ENCODE results near the gene FAM3C.
A peak's percentile ranks its signal among the peaks of the same experiment; 100 is the strongest.

FAM3C gene

DNA sequence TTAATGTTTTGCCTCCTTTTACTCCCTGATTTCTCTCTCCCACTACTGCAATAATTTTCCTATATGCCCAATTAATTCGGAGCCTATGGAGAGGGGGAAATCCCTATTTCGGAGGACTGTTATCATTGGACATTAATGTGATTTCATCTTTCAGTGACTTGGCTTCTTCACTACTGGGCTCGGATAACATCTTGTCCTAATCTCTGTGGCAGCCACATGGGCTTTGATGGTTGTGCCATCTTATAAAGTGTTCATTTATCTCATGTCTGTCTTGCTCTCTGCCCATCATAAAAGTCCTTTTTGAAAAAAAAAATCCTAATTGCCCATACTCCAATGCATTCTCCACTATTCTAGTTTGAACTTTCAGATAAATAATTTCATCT lies 15.5 kb upstream of the FAM3C start:
- peaks cover 0 to 3% of the 10 kb centered on the region in 2 donors for H3K27me3 ChIP-seq (ENCODE audit: control insufficient read depth in 1 of 2, insufficient read depth in 2 of 2, low read length in 2 of 2)
- no peaks in the 10 kb centered on the region for H3K36me3 ChIP-seq (ENCODE audit: control insufficient read depth in 1 of 2, insufficient read depth in 2 of 2, low read length in 2 of 2)
- H3K4me3 ChIP-seq (ENCODE audit: low read depth in 1 of 2, low read length in 2 of 2), result no peak overlapping the region
- no peak overlapping the region for H3K9ac ChIP-seq (ENCODE audit: low read depth in 1 of 2, low read length in 2 of 2)
- peaks cover 7 to 14% of the 10 kb centered on the region in 2 donors for H3K4me1 ChIP-seq (ENCODE audit: control insufficient read depth in 1 of 2, insufficient read depth in 2 of 2, low read length in 2 of 2)
- no peaks in the 10 kb centered on the region for H3K9me3 ChIP-seq (ENCODE audit: control insufficient read depth in 1 of 2, low read length in 2 of 2)
- H3K27ac ChIP-seq (ENCODE audit: low read depth, low read length), result no peak overlapping the region

DNA sequence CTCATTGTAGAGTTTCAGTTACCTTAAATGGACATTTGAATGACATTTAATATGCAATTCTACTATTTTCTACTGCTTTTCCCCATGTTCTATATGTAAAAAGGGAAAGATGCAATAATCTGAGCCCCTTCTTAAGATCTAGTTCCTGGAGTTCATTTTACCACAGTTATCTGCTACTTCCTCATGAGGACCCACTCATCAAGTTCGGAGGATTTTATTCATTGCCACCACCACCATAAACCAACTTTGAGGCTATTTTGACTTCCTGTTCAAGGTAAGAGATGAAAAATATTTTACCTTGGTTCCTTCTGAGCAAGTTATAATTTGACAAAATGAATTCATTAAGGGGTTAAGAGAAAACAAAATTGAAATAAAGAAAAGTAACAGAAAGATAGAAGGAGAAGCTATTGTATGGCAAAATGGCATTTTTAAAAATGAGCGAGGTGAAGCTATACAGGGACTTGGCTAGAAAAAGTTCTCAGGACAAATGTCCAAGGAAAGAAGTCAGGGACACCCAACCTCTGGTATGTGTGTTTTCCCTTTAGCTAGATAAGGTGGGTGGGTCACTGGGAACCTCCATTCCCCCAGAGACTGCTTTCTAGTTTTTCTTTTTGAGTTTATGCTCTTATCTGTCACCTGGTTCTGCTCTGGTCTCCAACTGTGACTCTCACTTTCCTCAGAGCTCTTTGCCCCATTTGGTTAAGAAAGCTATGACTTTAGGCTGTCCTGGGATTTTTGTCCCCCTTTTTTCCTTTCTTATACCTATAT lies 14.9 kb upstream of the FAM3C start:
- H3K4me3 ChIP-seq (ENCODE audit: low read depth in 1 of 2, low read length in 2 of 2), result no peak overlapping the region
- no peak overlapping the region for H3K9ac ChIP-seq (ENCODE audit: low read depth in 1 of 2, low read length in 2 of 2)
- H3K36me3 ChIP-seq (ENCODE audit: control insufficient read depth in 1 of 2, insufficient read depth in 2 of 2, low read length in 2 of 2), result no peaks in the 10 kb centered on the region
- no peak overlapping the region for H3K27ac ChIP-seq (ENCODE audit: low read depth, low read length)
- H3K27me3 ChIP-seq (ENCODE audit: control insufficient read depth in 1 of 2, insufficient read depth in 2 of 2, low read length in 2 of 2), result peaks cover 0 to 3% of the 10 kb centered on the region in 2 donors
- H3K9me3 ChIP-seq (ENCODE audit: control insufficient read depth in 1 of 2, low read length in 2 of 2), result no peaks in the 10 kb centered on the region
- peaks cover 11 to 18% of the 10 kb centered on the region in 2 donors for H3K4me1 ChIP-seq (ENCODE audit: control insufficient read depth in 1 of 2, insufficient read depth in 2 of 2, low read length in 2 of 2)

DNA sequence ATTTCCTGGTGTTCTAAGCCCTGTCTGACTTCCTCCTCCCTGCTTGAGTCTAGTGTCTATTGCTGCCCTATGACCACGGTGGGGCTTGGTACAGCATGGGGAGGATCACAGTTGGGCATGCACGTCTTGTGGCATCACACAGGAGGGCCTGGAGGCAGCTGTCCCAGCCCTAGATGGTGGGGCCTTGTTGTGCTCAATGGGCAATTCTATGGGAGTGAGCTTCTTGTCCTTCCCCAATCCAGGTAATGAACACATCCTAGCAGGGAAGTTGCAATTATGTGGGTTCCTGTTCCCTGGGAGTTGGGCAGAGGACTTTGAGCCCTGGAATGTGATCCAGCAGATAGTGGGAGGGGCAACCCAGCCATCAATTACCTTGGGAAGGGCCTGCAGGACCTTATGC lies 10.8 kb upstream of the FAM3C start:
- Histone ChIP-seq H3K9me3 (ENCODE audit: control insufficient read depth in 1 of 2, low read length in 2 of 2) (no peaks in the 10 kb centered on the region), H3K36me3 (ENCODE audit: control insufficient read depth in 1 of 2, insufficient read depth in 2 of 2, low read length in 2 of 2) (no peaks in the 10 kb centered on the region), H3K9ac (ENCODE audit: low read depth in 1 of 2, low read length in 2 of 2) (no peak overlapping the region), H3K27me3 (ENCODE audit: control insufficient read depth in 1 of 2, insufficient read depth in 2 of 2, low read length in 2 of 2) (no peaks in the 10 kb centered on the region), H3K4me3 (ENCODE audit: low read depth in 1 of 2, low read length in 2 of 2) (peak overlapping the region in 1 of 2 donors; percentile 40), H3K27ac (ENCODE audit: low read depth, low read length) (no peak overlapping the region), H3K4me1 (ENCODE audit: control insufficient read depth in 1 of 2, insufficient read depth in 2 of 2, low read length in 2 of 2) (peaks cover 11 to 18% of the 10 kb centered on the region in 2 donors)

DNA sequence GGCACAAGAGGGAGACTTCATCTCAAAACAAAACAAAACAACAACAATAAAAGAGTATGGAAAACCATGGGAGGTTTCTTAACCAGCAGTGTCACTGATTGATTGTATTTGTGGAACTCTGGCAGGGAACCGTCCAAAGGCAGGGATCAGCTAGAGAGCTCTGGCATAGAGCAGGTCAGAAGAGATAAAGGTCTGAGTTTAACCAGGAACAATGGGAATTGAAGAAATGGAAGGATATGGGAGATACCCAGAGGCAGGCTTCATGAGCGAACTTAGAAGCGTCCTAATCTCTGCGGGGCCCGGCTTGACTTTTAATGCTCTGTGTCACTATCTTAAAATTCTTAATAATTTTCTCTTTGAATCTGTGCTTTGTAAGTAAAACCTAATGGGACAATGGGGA lies 10.4 kb upstream of the FAM3C start:
- Histone ChIP-seq H3K9me3 (ENCODE audit: control insufficient read depth in 1 of 2, low read length in 2 of 2) (no peaks in the 10 kb centered on the region), H3K27me3 (ENCODE audit: control insufficient read depth in 1 of 2, insufficient read depth in 2 of 2, low read length in 2 of 2) (no peaks in the 10 kb centered on the region), H3K4me3 (ENCODE audit: low read depth in 1 of 2, low read length in 2 of 2) (no peak overlapping the region), H3K4me1 (ENCODE audit: control insufficient read depth in 1 of 2, insufficient read depth in 2 of 2, low read length in 2 of 2) (peaks cover 11 to 18% of the 10 kb centered on the region in 2 donors), H3K27ac (ENCODE audit: low read depth, low read length) (no peak overlapping the region), H3K9ac (ENCODE audit: low read depth in 1 of 2, low read length in 2 of 2) (no peak overlapping the region), H3K36me3 (ENCODE audit: control insufficient read depth in 1 of 2, insufficient read depth in 2 of 2, low read length in 2 of 2) (no peaks in the 10 kb centered on the region)

DNA sequence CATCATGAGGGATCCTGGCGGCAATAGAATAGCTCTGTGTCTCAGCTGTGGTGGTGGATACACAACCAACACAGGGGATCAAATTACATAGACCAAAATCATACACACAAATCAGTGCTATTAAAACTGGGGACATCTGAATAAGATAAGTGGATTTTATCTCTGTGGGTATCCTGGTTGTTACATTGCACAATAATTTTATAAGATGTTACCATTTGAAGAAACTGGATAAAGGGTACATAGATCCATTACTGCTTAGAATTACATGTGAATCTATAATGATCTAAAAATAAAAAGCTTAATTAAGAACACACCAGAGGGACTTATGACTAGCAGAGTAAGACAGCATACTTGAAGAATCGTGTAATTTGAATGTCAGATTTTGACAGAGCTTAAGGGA lies 8.2 kb upstream of the FAM3C start:
- Histone ChIP-seq H3K9me3 (ENCODE audit: control insufficient read depth in 1 of 2, low read length in 2 of 2) (no peaks in the 10 kb centered on the region), H3K36me3 (ENCODE audit: control insufficient read depth in 1 of 2, insufficient read depth in 2 of 2, low read length in 2 of 2) (no peaks in the 10 kb centered on the region), H3K27ac (ENCODE audit: low read depth, low read length) (no peak overlapping the region), H3K9ac (ENCODE audit: low read depth in 1 of 2, low read length in 2 of 2) (no peak overlapping the region), H3K4me3 (ENCODE audit: low read depth in 1 of 2, low read length in 2 of 2) (no peak overlapping the region), H3K4me1 (ENCODE audit: control insufficient read depth in 1 of 2, insufficient read depth in 2 of 2, low read length in 2 of 2) (peaks cover 11 to 18% of the 10 kb centered on the region in 2 donors), H3K27me3 (ENCODE audit: control insufficient read depth in 1 of 2, insufficient read depth in 2 of 2, low read length in 2 of 2) (no peaks in the 10 kb centered on the region)

DNA sequence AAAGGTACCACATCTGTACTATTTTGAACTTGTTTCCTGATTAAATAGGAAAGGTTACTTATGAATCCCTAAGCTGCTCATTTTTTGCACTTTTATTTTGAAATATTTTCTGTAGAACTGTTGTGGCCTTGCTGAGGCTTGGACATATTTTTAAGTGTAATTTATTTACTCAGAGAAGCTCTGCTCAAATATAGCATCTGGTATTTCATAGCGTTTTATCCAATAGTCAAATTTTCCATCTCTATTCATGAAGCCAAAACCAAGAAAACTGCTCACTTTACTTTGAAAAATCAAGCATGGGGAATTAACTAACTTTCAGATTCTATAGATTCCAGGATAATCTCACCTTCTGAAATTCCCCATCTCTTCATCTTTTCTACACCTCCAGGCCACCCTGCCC lies 6.6 kb upstream of the FAM3C start:
- no peaks in the 10 kb centered on the region for H3K27me3 ChIP-seq (ENCODE audit: control insufficient read depth in 1 of 2, insufficient read depth in 2 of 2, low read length in 2 of 2)
- no peaks in the 10 kb centered on the region for H3K36me3 ChIP-seq (ENCODE audit: control insufficient read depth in 1 of 2, insufficient read depth in 2 of 2, low read length in 2 of 2)
- peaks cover 15% of the 10 kb centered on the region in 2 donors for H3K4me1 ChIP-seq (ENCODE audit: control insufficient read depth in 1 of 2, insufficient read depth in 2 of 2, low read length in 2 of 2)
- no peak overlapping the region for H3K27ac ChIP-seq (ENCODE audit: low read depth, low read length)
- H3K4me3 ChIP-seq (ENCODE audit: low read depth in 1 of 2, low read length in 2 of 2), result no peak overlapping the region
- H3K9me3 ChIP-seq (ENCODE audit: control insufficient read depth in 1 of 2, low read length in 2 of 2), result no peaks in the 10 kb centered on the region
- H3K9ac ChIP-seq (ENCODE audit: low read depth in 1 of 2, low read length in 2 of 2), result no peak overlapping the region

DNA sequence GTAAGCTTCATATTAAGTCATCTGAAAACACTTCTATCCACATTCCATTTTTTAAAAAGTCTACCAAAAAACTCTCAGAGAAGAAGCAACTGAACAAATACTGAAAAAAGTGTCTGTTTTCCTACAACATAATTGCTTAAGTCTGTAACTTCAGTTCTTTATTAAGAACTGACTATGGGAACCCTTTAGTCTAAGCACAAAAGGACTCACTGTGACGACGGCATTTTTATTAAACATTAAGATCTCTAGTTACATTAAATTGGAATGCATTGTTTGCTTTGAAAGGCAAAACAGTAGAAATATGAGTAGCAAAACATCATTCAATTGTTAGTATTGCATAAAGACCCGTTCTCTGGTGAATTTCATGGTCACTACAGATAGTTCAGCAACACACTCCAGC lies 5.8 kb upstream of the FAM3C start:
- Histone ChIP-seq H3K27ac (ENCODE audit: low read depth, low read length) (no peak overlapping the region), H3K27me3 (ENCODE audit: control insufficient read depth in 1 of 2, insufficient read depth in 2 of 2, low read length in 2 of 2) (no peaks in the 10 kb centered on the region), H3K9me3 (ENCODE audit: control insufficient read depth in 1 of 2, low read length in 2 of 2) (no peaks in the 10 kb centered on the region), H3K4me3 (ENCODE audit: low read depth in 1 of 2, low read length in 2 of 2) (no peak overlapping the region), H3K36me3 (ENCODE audit: control insufficient read depth in 1 of 2, insufficient read depth in 2 of 2, low read length in 2 of 2) (no peaks in the 10 kb centered on the region), H3K9ac (ENCODE audit: low read depth in 1 of 2, low read length in 2 of 2) (no peak overlapping the region), H3K4me1 (ENCODE audit: control insufficient read depth in 1 of 2, insufficient read depth in 2 of 2, low read length in 2 of 2) (peaks cover 14 to 15% of the 10 kb centered on the region in 2 donors)

DNA sequence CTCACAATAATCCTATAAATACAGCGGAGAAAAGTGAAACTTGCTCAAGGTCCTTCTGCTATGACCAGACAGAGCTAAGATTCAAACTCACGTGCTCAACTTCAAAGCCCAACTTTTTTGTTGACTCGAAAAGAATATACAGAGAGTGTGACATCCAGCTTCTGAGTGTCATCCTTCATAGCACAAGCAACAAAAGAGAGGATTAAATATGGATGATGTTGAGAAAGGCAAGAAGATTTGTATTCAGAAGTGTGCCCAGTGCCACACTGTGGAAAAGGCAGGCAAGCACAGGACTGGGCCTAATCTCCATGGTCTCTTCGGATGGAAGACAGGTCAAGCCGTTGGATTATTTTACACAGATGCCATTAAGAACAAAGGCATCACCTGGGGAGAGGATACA lies 2.1 kb upstream of the FAM3C start:
- H3K27ac ChIP-seq (ENCODE audit: low read depth, low read length), result no peak overlapping the region
- no peaks in the 10 kb centered on the region for H3K9me3 ChIP-seq (ENCODE audit: control insufficient read depth in 1 of 2, low read length in 2 of 2)
- no peak overlapping the region for H3K9ac ChIP-seq (ENCODE audit: low read depth in 1 of 2, low read length in 2 of 2)
- H3K4me1 ChIP-seq (ENCODE audit: control insufficient read depth in 1 of 2, insufficient read depth in 2 of 2, low read length in 2 of 2), result peaks cover 18 to 22% of the 10 kb centered on the region in 2 donors
- no peak overlapping the region for H3K4me3 ChIP-seq (ENCODE audit: low read depth in 1 of 2, low read length in 2 of 2)
- H3K27me3 ChIP-seq (ENCODE audit: control insufficient read depth in 1 of 2, insufficient read depth in 2 of 2, low read length in 2 of 2), result no peaks in the 10 kb centered on the region
- no peaks in the 10 kb centered on the region for H3K36me3 ChIP-seq (ENCODE audit: control insufficient read depth in 1 of 2, insufficient read depth in 2 of 2, low read length in 2 of 2)

DNA sequence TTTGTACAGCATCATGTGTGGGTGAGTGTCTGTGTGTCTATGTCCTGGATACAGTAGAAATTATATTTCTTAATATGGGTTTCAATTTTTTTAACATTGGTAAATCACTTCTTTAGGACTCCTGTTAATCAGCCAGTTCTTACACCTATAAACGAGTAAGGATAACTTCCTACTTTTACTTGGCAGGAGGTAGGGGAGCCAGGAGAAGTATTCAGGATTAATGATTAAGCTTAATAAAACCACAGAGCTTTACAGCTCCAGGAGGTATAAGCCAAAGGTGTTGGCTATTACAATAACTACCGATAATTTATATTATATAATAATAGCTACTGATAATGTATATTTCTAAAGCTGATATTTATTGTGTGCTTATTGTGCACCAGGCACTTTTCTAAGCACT lies 1.7 kb upstream of the FAM3C start:
- H3K27ac ChIP-seq (ENCODE audit: low read depth, low read length), result peak overlapping the region; percentile 5
- H3K36me3 ChIP-seq (ENCODE audit: control insufficient read depth in 1 of 2, insufficient read depth in 2 of 2, low read length in 2 of 2), result no peaks in the 10 kb centered on the region
- H3K9me3 ChIP-seq (ENCODE audit: control insufficient read depth in 1 of 2, low read length in 2 of 2), result no peaks in the 10 kb centered on the region
- no peaks in the 10 kb centered on the region for H3K27me3 ChIP-seq (ENCODE audit: control insufficient read depth in 1 of 2, insufficient read depth in 2 of 2, low read length in 2 of 2)
- no peak overlapping the region for H3K4me3 ChIP-seq (ENCODE audit: low read depth in 1 of 2, low read length in 2 of 2)
- H3K4me1 ChIP-seq (ENCODE audit: control insufficient read depth in 1 of 2, insufficient read depth in 2 of 2, low read length in 2 of 2), result peaks cover 18 to 22% of the 10 kb centered on the region in 2 donors
- no peak overlapping the region for H3K9ac ChIP-seq (ENCODE audit: low read depth in 1 of 2, low read length in 2 of 2)

DNA sequence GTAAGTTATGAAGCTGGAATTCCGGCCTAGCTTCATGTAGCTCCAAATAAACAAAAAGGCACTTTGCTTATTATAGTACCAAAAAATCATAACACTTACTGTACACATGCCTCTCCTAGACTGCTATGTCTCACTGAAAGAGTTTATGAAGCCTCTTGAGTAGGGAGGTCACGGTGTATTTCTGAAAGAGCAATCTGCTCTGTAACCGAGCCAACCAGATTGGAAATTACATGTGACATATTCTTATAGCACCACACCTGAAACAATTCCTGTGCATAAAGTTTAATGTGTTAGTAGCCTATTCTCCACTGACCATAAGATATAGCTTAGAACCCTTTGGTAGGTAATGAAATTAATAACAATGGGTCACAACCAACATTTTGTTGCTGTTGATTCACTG lies 1.3 kb upstream of the FAM3C start:
- no peak overlapping the region for H3K4me3 ChIP-seq (ENCODE audit: low read depth in 1 of 2, low read length in 2 of 2)

More for the DNA sequence above, 1.3 kb upstream of the FAM3C start:
- peak overlapping the region; percentile 5 to 11 for H3K9ac ChIP-seq (ENCODE audit: low read depth in 1 of 2, low read length in 2 of 2)
- no peaks in the 10 kb centered on the region for H3K9me3 ChIP-seq (ENCODE audit: control insufficient read depth in 1 of 2, low read length in 2 of 2)
- H3K4me1 ChIP-seq (ENCODE audit: control insufficient read depth in 1 of 2, insufficient read depth in 2 of 2, low read length in 2 of 2), result peaks cover 19 to 22% of the 10 kb centered on the region in 2 donors
- no peaks in the 10 kb centered on the region for H3K27me3 ChIP-seq (ENCODE audit: control insufficient read depth in 1 of 2, insufficient read depth in 2 of 2, low read length in 2 of 2)
- H3K36me3 ChIP-seq (ENCODE audit: control insufficient read depth in 1 of 2, insufficient read depth in 2 of 2, low read length in 2 of 2), result no peaks in the 10 kb centered on the region
- H3K27ac ChIP-seq (ENCODE audit: low read depth, low read length), result peak overlapping the region; percentile 5

All from duodenal mucosa (tissue), 2 donors.